Gastroesophageal sphincter (tissue), 3 donors: Measurements from ENCODE around the gene RNF150.

Source experiments
- EP300 ChIP-seq: sonication (generic); formaldehyde crosslinking; IDR thresholded peaks from one replicate; pipeline ENCODE4 v1.6.1; 2017; ENCODE audit warnings: antibody characterized with exemption, mild to moderate bottlenecking
- POLR2AphosphoS5 ChIP-seq: sonication (generic); formaldehyde crosslinking; IDR thresholded peaks from one replicate; pipeline ENCODE4 v1.6.1; 2017; ENCODE audit warnings: antibody characterized with exemption
- TF ChIP-seq, protein P1 (sequence below), 4 experiments: fragments of 200-600 bp in 2 of 4; fragments of 450-650 bp in 2 of 4; sonication (generic) in 1 of 4; IDR thresholded peaks; one replicate each; pipeline ENCODE4 v1.5.1; 2017 to 2019; ENCODE audit warnings: antibody characterized with exemption in 4 of 4, mild to moderate bottlenecking in 2 of 4, moderate library complexity in 2 of 4

- TF ChIP-seq, protein P1, sequence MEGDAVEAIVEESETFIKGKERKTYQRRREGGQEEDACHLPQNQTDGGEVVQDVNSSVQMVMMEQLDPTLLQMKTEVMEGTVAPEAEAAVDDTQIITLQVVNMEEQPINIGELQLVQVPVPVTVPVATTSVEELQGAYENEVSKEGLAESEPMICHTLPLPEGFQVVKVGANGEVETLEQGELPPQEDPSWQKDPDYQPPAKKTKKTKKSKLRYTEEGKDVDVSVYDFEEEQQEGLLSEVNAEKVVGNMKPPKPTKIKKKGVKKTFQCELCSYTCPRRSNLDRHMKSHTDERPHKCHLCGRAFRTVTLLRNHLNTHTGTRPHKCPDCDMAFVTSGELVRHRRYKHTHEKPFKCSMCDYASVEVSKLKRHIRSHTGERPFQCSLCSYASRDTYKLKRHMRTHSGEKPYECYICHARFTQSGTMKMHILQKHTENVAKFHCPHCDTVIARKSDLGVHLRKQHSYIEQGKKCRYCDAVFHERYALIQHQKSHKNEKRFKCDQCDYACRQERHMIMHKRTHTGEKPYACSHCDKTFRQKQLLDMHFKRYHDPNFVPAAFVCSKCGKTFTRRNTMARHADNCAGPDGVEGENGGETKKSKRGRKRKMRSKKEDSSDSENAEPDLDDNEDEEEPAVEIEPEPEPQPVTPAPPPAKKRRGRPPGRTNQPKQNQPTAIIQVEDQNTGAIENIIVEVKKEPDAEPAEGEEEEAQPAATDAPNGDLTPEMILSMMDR (IDR thresholded peaks at IDR 0.05), result no peak
- TF ChIP-seq POLR2AphosphoS5 (no peak), EP300 (no peak)
Measured at GRCh38 chr4:141121101-141121500, 12.2 kb downstream of the RNF150 start.
